WTC11 (cell line): ENCODE measurements around the gene CACNA1C. TPM values are rescaled to one million over a fixed set of nuclear protein-coding genes. Genes with fewer than 3 reads are reported as not detected.

ENCODE experiments used
- ATAC-seq: fragments of 200-7000 bp; cut with Tn5 transposase; 2 replicates; pipeline ENCODE4 v1.10.0; 2021; ENCODE audit warnings: mild to moderate bottlenecking, moderate library complexity
- CTCF ChIA-PET: fragments of 300-600 bp; sonication (Branson Sonifier 250); formaldehyde crosslinking; loops from one replicate; lab custom pipeline; 2021; ENCODE audit warnings: antibody characterized with exemption; lab: Charles Lee
- POLR2A ChIA-PET: fragments of 350-600 bp; sonication (Branson Sonifier 250); formaldehyde crosslinking; loops from one replicate; lab custom pipeline; 2021; ENCODE audit warnings: antibody characterized with exemption; lab: Charles Lee
- DNase-seq: peaks from one replicate; pipeline ENCODE4 v3.0.0; 2021; ENCODE audit warnings: low spot score
- H3K27ac Mint-ChIP-seq: 2 replicates; pipeline ENCODE4 v1.8.0; 2021; ENCODE audit warnings: mixed read lengths
- H3K27me3 Mint-ChIP-seq: 2 replicates; pipeline ENCODE4 v1.8.0; 2021; ENCODE audit warnings: low read depth, mild to moderate bottlenecking, moderate library complexity, mixed read lengths
- H3K36me3 Mint-ChIP-seq: 2 replicates; pipeline ENCODE4 v1.8.0; 2021; ENCODE audit warnings: mixed read lengths
- H3K4me1 Mint-ChIP-seq: 2 replicates; pipeline ENCODE4 v1.8.0; 2022; ENCODE audit warnings: mixed read lengths
- H3K4me3 Mint-ChIP-seq: 2 replicates; pipeline ENCODE4 v1.8.0; 2021; ENCODE audit warnings: mild to moderate bottlenecking, moderate library complexity, mixed read lengths
- H3K9me3 Mint-ChIP-seq: 2 replicates; pipeline ENCODE4 v1.8.0; 2021; ENCODE audit warnings: mixed read lengths
- AFF4 ChIP-seq: sonication (generic); formaldehyde crosslinking; IDR thresholded peaks from 2 replicates; pipeline ENCODE4 v1.8.1; 2023; ENCODE audit warnings: mild to moderate bottlenecking, missing genetic modification reagents, borderline replicate concordance
- ATF1 ChIP-seq: sonication (generic); formaldehyde crosslinking; IDR thresholded peaks from 2 replicates; pipeline ENCODE4 v1.8.1; 2023; ENCODE audit warnings: mild to moderate bottlenecking, moderate library complexity, missing genetic modification reagents
- ATF6 ChIP-seq: sonication (generic); formaldehyde crosslinking; IDR thresholded peaks from 2 replicates; pipeline ENCODE4 v1.8.1; 2023; ENCODE audit warnings: mild to moderate bottlenecking, missing genetic modification reagents
- CDX4 ChIP-seq: fragments of 250-450 bp; sonication (Bioruptor Pico); IDR thresholded peaks from 2 replicates; pipeline ENCODE4 v1.9.0; 2021; ENCODE audit warnings: moderate library complexity, mild to moderate bottlenecking, inconsistent platforms, borderline replicate concordance
- E2F1 ChIP-seq: sonication (generic); formaldehyde crosslinking; IDR thresholded peaks from 2 replicates; pipeline ENCODE4 v1.8.0; 2022; ENCODE audit warnings: mild to moderate bottlenecking, missing genetic modification reagents
- FOXK1 ChIP-seq: sonication (generic); formaldehyde crosslinking; IDR thresholded peaks from 2 replicates; pipeline ENCODE4 v1.8.0; 2022; ENCODE audit warnings: mild to moderate bottlenecking, moderate library complexity, missing genetic modification reagents
- GABPB1 ChIP-seq: sonication (generic); formaldehyde crosslinking; IDR thresholded peaks from 2 replicates; pipeline ENCODE4 v1.8.1; 2023; ENCODE audit warnings: mild to moderate bottlenecking, missing genetic modification reagents
- IRF2 ChIP-seq: sonication (generic); formaldehyde crosslinking; IDR thresholded peaks from 2 replicates; pipeline ENCODE4 v1.8.0; 2022; ENCODE audit warnings: low read depth, missing genetic modification reagents, borderline replicate concordance
- KAT7 ChIP-seq: sonication (generic); formaldehyde crosslinking; IDR thresholded peaks from 2 replicates; pipeline ENCODE4 v1.8.1; 2023; ENCODE audit warnings: missing genetic modification reagents, mild to moderate bottlenecking, borderline replicate concordance
- NFATC4 ChIP-seq: fragments of 250-450 bp; sonication (Bioruptor Pico); IDR thresholded peaks from 2 replicates; pipeline ENCODE4 v1.9.0; 2021; ENCODE audit warnings: mild to moderate bottlenecking
- RORB ChIP-seq: fragments of 250-450 bp; sonication (Bioruptor Pico); IDR thresholded peaks from 2 replicates; pipeline ENCODE4 v1.9.0; 2021; ENCODE audit warnings: mild to moderate bottlenecking
- SMAD3 ChIP-seq: sonication (generic); formaldehyde crosslinking; IDR thresholded peaks from 2 replicates; pipeline ENCODE4 v1.8.0; 2022; ENCODE audit warnings: missing genetic modification reagents, mild to moderate bottlenecking, borderline replicate concordance
- SP1 ChIP-seq: sonication (generic); formaldehyde crosslinking; conservative IDR thresholded peaks from 2 replicates; pipeline ENCODE4 v1.8.1; 2022; ENCODE audit warnings: missing genetic modification reagents
- TP53 ChIP-seq: sonication (generic); formaldehyde crosslinking; IDR thresholded peaks from 2 replicates; pipeline ENCODE4 v1.8.1; 2023; ENCODE audit warnings: mild to moderate bottlenecking, missing genetic modification reagents
- ZNF423 ChIP-seq: fragments of 250-450 bp; sonication (Bioruptor Pico); IDR thresholded peaks from 2 replicates; pipeline ENCODE4 v2.1.2; 2022; ENCODE audit warnings: mild to moderate bottlenecking, moderate library complexity
- total RNA-seq: library from RNA; stranded (reverse); gene quantifications from 3 replicates; pipeline ENCODE4 v1.2.3, GENCODE V29; 2021
- TF ChIP-seq, protein P1 (sequence below): sonication (generic); formaldehyde crosslinking; IDR thresholded peaks from 2 replicates; pipeline ENCODE4 v1.8.1; 2022; ENCODE audit warnings: low read depth, mild to moderate bottlenecking, moderate library complexity, missing genetic modification reagents, borderline replicate concordance
- TF ChIP-seq, protein P2 (sequence below): fragments of 200-600 bp; IDR thresholded peaks from 2 replicates; pipeline ENCODE4 v1.8.0; 2022; ENCODE audit warnings: antibody characterized with exemption
- TF ChIP-seq, protein P3 (sequence below): sonication (generic); formaldehyde crosslinking; IDR thresholded peaks from 2 replicates; pipeline ENCODE4 v1.8.1; 2022; ENCODE audit warnings: mild to moderate bottlenecking, moderate library complexity, missing genetic modification reagents
- TF ChIP-seq, protein P4 (sequence below): fragments of 250-450 bp; sonication (Bioruptor Pico); IDR thresholded peaks from 2 replicates; pipeline ENCODE4 v1.9.0; 2021; ENCODE audit warnings: mild to moderate bottlenecking

CACNA1C gene
- total RNA-seq, 1 experiment from 2014 or later: 1.7 TPM

- TF ChIP-seq KAT7 (CRISPR knock-in tag) (no peak), E2F1 (CRISPR knock-in tag) (no peak), NFATC4 (CRISPR knock-in tag) (no peak), CDX4 (CRISPR knock-in tag) (no peak), ATF1 (no peak), FOXK1 (CRISPR knock-in tag) (no peak), SP1 (CRISPR knock-in tag) (no peak), GABPB1 (CRISPR knock-in tag) (no peak)
- TF ChIP-seq, protein P1, sequence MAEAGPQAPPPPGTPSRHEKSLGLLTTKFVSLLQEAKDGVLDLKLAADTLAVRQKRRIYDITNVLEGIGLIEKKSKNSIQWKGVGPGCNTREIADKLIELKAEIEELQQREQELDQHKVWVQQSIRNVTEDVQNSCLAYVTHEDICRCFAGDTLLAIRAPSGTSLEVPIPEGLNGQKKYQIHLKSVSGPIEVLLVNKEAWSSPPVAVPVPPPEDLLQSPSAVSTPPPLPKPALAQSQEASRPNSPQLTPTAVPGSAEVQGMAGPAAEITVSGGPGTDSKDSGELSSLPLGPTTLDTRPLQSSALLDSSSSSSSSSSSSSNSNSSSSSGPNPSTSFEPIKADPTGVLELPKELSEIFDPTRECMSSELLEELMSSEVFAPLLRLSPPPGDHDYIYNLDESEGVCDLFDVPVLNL (CRISPR knock-in tag): no peak
- TF ChIP-seq, protein P2, sequence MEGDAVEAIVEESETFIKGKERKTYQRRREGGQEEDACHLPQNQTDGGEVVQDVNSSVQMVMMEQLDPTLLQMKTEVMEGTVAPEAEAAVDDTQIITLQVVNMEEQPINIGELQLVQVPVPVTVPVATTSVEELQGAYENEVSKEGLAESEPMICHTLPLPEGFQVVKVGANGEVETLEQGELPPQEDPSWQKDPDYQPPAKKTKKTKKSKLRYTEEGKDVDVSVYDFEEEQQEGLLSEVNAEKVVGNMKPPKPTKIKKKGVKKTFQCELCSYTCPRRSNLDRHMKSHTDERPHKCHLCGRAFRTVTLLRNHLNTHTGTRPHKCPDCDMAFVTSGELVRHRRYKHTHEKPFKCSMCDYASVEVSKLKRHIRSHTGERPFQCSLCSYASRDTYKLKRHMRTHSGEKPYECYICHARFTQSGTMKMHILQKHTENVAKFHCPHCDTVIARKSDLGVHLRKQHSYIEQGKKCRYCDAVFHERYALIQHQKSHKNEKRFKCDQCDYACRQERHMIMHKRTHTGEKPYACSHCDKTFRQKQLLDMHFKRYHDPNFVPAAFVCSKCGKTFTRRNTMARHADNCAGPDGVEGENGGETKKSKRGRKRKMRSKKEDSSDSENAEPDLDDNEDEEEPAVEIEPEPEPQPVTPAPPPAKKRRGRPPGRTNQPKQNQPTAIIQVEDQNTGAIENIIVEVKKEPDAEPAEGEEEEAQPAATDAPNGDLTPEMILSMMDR: no peak
- TF ChIP-seq, protein P3, sequence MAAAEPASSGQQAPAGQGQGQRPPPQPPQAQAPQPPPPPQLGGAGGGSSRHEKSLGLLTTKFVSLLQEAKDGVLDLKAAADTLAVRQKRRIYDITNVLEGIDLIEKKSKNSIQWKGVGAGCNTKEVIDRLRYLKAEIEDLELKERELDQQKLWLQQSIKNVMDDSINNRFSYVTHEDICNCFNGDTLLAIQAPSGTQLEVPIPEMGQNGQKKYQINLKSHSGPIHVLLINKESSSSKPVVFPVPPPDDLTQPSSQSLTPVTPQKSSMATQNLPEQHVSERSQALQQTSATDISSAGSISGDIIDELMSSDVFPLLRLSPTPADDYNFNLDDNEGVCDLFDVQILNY (CRISPR knock-in tag): no peak
- DNase-seq (no peak), ATAC-seq (no peak)
- peaks cover 12% of the 10 kb centered on the region for H3K4me1 Mint-ChIP-seq
- peaks cover 34% of the 10 kb centered on the region for H3K9me3 Mint-ChIP-seq
- peaks cover 4% of the 10 kb centered on the region for H3K36me3 Mint-ChIP-seq
- no peak overlapping the region for H3K27ac Mint-ChIP-seq
- CTCF ChIA-PET: interaction anchor here (1.2 to 2.3 kb wide), 2 partner anchors 9 to 28 kb away, joined by 3 to 9 read pairs; no protein-coding TSS in a partner anchor
- H3K27me3 Mint-ChIP-seq: no peaks in the 10 kb centered on the region; the same call in 1 of the 2 replicates
- POLR2A ChIA-PET: no interaction called here
- H3K4me3 Mint-ChIP-seq: no peak overlapping the region
Measured at GRCh38 chr12:2596441-2596840, 543.7 kb downstream of the CACNA1C start.

DNA sequence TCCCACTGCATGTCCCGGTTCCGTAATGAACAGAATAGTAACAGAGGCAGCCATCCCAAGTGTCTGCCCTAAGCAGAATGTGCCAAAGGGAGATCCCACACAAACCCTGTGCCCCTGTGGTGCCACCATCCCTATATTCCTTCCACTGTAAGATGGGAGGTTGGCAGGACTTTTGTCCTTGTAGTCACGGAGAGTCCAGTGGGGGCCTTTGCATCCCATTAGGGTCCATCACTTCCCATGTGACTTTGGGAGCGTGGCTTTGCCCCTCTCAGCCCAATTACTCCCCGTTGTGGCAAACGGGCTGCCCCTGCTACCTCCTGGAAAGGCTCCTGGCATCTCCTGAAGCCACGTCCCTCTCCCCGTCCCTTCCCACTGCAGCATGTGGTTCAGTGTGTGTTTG, 552.5 kb downstream of the CACNA1C start:
- H3K4me1 Mint-ChIP-seq: peaks cover 19% of the 10 kb centered on the region
- no peak for TF ChIP-seq CDX4 (CRISPR knock-in tag)
- TF ChIP-seq, protein P4, sequence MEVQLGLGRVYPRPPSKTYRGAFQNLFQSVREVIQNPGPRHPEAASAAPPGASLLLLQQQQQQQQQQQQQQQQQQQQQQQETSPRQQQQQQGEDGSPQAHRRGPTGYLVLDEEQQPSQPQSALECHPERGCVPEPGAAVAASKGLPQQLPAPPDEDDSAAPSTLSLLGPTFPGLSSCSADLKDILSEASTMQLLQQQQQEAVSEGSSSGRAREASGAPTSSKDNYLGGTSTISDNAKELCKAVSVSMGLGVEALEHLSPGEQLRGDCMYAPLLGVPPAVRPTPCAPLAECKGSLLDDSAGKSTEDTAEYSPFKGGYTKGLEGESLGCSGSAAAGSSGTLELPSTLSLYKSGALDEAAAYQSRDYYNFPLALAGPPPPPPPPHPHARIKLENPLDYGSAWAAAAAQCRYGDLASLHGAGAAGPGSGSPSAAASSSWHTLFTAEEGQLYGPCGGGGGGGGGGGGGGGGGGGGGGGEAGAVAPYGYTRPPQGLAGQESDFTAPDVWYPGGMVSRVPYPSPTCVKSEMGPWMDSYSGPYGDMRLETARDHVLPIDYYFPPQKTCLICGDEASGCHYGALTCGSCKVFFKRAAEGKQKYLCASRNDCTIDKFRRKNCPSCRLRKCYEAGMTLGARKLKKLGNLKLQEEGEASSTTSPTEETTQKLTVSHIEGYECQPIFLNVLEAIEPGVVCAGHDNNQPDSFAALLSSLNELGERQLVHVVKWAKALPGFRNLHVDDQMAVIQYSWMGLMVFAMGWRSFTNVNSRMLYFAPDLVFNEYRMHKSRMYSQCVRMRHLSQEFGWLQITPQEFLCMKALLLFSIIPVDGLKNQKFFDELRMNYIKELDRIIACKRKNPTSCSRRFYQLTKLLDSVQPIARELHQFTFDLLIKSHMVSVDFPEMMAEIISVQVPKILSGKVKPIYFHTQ (CRISPR knock-in tag): no peak
- no peak for TF ChIP-seq IRF2 (CRISPR knock-in tag)
- no peak for TF ChIP-seq AFF4 (CRISPR knock-in tag)
- no peak for TF ChIP-seq RORB (CRISPR knock-in tag)
- no peak for TF ChIP-seq TP53
- no peak for TF ChIP-seq ATF6
- TF ChIP-seq ZNF423 (CRISPR knock-in tag): no peak
- no peak for TF ChIP-seq SMAD3 (CRISPR knock-in tag)
- CTCF ChIA-PET: no interaction called here
- H3K9me3 Mint-ChIP-seq: no peaks in the 10 kb centered on the region
- POLR2A ChIA-PET: no interaction called here
- no peaks in the 10 kb centered on the region for H3K27me3 Mint-ChIP-seq
- H3K4me3 Mint-ChIP-seq: no peak overlapping the region
- ATAC-seq: no peak
- DNase-seq: no peak
- H3K36me3 Mint-ChIP-seq: no peaks in the 10 kb centered on the region
- H3K27ac Mint-ChIP-seq: no peak overlapping the region
